IMR-90 (cell line): ENCODE measurements around the gene MSI1.

Experiments used
- BHLHE40 ChIP-seq: fragments of 150-350 bp; IDR thresholded peaks from 2 replicates; pipeline ENCODE4 v1.6.1; 2016; ENCODE audit warnings: mild to moderate bottlenecking, low read depth, low read length
- CEBPB ChIP-seq: IDR thresholded peaks from 2 replicates; pipeline ENCODE4 v1.6.1; 2012; ENCODE audit warnings: low read depth, low read length, improper control_type of control experiment
- ELK1 ChIP-seq: fragments of 150-350 bp; IDR thresholded peaks from 2 replicates; pipeline ENCODE4 v1.6.1; 2016; ENCODE audit warnings: low read depth, mild to moderate bottlenecking, low read length, moderate library complexity, borderline replicate concordance
- FOS ChIP-seq: fragments of 150-350 bp; IDR thresholded peaks from 2 replicates; pipeline ENCODE4 v1.6.1; 2016; ENCODE audit warnings: low read depth, low read length
- MXI1 ChIP-seq: IDR thresholded peaks from 2 replicates; pipeline ENCODE4 v1.6.1; 2012; ENCODE audit warnings: low read depth, mild to moderate bottlenecking, low read length, moderate library complexity, borderline replicate concordance
- POLR2A ChIP-seq: IDR thresholded peaks from 2 replicates; pipeline ENCODE4 v1.6.1; 2012; ENCODE audit warnings: mild to moderate bottlenecking, low read depth, low read length
- RAD21 ChIP-seq: IDR thresholded peaks from 2 replicates; pipeline ENCODE4 v1.6.1; 2012; ENCODE audit warnings: low read length, improper control_type of control experiment
- TF ChIP-seq, protein P1 (sequence below): conservative IDR thresholded peaks from 2 replicates; pipeline ENCODE4 v1.5.1; 2012; ENCODE audit warnings: mild to moderate bottlenecking, low read depth, low read length, improper control_type of control experiment
- TF ChIP-seq, protein P2 (sequence below): fragments of 150-350 bp; IDR thresholded peaks from 2 replicates; pipeline ENCODE4 v1.6.1; 2017; ENCODE audit warnings: mild to moderate bottlenecking, antibody characterized with exemption, low read length, low read depth

- no peak for TF ChIP-seq POLR2A
- TF ChIP-seq, protein P1, sequence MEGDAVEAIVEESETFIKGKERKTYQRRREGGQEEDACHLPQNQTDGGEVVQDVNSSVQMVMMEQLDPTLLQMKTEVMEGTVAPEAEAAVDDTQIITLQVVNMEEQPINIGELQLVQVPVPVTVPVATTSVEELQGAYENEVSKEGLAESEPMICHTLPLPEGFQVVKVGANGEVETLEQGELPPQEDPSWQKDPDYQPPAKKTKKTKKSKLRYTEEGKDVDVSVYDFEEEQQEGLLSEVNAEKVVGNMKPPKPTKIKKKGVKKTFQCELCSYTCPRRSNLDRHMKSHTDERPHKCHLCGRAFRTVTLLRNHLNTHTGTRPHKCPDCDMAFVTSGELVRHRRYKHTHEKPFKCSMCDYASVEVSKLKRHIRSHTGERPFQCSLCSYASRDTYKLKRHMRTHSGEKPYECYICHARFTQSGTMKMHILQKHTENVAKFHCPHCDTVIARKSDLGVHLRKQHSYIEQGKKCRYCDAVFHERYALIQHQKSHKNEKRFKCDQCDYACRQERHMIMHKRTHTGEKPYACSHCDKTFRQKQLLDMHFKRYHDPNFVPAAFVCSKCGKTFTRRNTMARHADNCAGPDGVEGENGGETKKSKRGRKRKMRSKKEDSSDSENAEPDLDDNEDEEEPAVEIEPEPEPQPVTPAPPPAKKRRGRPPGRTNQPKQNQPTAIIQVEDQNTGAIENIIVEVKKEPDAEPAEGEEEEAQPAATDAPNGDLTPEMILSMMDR: no peak
- no peak for TF ChIP-seq CEBPB
- no peak for TF ChIP-seq FOS
- TF ChIP-seq, protein P2, sequence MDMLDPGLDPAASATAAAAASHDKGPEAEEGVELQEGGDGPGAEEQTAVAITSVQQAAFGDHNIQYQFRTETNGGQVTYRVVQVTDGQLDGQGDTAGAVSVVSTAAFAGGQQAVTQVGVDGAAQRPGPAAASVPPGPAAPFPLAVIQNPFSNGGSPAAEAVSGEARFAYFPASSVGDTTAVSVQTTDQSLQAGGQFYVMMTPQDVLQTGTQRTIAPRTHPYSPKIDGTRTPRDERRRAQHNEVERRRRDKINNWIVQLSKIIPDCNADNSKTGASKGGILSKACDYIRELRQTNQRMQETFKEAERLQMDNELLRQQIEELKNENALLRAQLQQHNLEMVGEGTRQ: no peak
- no peak for TF ChIP-seq ELK1
- no peak for TF ChIP-seq MXI1
- no peak for TF ChIP-seq RAD21
- TF ChIP-seq BHLHE40: no peak
Measured at GRCh38 chr12:120342175-120343038, 26.6 kb downstream of the MSI1 start.
